Uterus (tissue), 2 donors: ENCODE measurements around the gene EML3.

ENCODE experiments used
- CTCF ChIP-seq, 4 experiments: fragments of 200-600 bp in 2 of 4; fragments of 450-650 bp in 2 of 4; sonication (generic) in 2 of 4; IDR thresholded peaks; one replicate each; pipeline ENCODE4 v1.5.1; 2016 to 2019; ENCODE audit warnings: antibody characterized with exemption in 4 of 4, mild to moderate bottlenecking in 2 of 4, moderate library complexity in 1 of 4
- POLR2A ChIP-seq, 2 donors: fragments of 450-650 bp; IDR thresholded peaks; one replicate each; pipeline ENCODE4 v1.6.1; 2016; ENCODE audit warnings: antibody characterized with exemption in 2 of 2, mild to moderate bottlenecking in 1 of 2, moderate library complexity in 1 of 2

DNA sequence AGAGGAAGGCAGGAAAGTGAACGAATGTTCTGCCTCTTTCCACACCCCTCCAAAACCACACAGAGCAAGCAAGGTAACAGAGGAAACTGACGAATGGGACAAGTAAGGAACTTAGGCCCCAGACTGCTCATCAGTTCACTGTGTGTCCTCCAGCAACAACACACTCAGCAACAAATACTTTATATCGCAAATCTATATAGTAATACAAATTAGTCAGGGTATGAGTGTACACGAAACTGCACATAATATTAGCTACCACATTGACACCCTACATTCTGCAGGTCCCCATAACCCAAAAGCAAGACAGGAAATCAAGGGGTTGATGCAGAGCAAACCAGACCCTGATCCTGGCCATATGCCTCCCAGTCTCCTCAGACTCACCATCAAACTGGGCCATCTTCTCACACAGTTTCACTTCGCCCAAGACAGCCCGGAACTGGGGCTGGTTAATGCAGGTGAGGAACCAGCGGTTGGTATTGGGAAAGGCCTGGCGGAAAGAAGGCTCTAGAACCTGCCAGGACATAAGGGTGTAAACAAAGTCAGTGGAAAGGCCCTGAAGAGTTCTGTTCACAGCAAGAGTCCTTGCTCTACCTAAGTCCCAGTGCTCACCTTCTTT, 45.4 kb downstream of the EML3 start:
- TF ChIP-seq POLR2A (IDR thresholded peaks at IDR 0.05) (no peak), CTCF (IDR thresholded peaks at IDR 0.05) (no peak)
